C4-2B (cell line): Measurements from ENCODE around the gene ZNF366.

Experiments used
- ZFX ChIP-seq: fragments of 450-650 bp; IDR thresholded peaks from 2 replicates; pipeline ENCODE4 v1.6.1; 2017
- TF ChIP-seq, protein P1 (sequence below): fragments of 450-650 bp; conservative IDR thresholded peaks from 2 replicates; pipeline ENCODE4 v1.5.1; 2017; ENCODE audit warnings: mild to moderate bottlenecking

GRCh38 chr5:72479921-72480320 lies 27.3 kb downstream of the ZNF366 start:
- TF ChIP-seq, protein P1, sequence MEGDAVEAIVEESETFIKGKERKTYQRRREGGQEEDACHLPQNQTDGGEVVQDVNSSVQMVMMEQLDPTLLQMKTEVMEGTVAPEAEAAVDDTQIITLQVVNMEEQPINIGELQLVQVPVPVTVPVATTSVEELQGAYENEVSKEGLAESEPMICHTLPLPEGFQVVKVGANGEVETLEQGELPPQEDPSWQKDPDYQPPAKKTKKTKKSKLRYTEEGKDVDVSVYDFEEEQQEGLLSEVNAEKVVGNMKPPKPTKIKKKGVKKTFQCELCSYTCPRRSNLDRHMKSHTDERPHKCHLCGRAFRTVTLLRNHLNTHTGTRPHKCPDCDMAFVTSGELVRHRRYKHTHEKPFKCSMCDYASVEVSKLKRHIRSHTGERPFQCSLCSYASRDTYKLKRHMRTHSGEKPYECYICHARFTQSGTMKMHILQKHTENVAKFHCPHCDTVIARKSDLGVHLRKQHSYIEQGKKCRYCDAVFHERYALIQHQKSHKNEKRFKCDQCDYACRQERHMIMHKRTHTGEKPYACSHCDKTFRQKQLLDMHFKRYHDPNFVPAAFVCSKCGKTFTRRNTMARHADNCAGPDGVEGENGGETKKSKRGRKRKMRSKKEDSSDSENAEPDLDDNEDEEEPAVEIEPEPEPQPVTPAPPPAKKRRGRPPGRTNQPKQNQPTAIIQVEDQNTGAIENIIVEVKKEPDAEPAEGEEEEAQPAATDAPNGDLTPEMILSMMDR: no peak
- no peak for TF ChIP-seq ZFX
